Testis (tissue), 3 donors: ENCODE measurements around the gene PEX16. TPM values are rescaled to one million over a fixed set of nuclear protein-coding genes. Genes with fewer than 3 reads are reported as not detected.

Experiments used
- DNase-seq: peaks from one replicate; pipeline ENCODE4 v3.0.0-alpha.2; 2019
- H3K27ac ChIP-seq, 2 donors: fragments of 200-600 bp; sonication (generic); one replicate each; pipeline ENCODE4 v1.5.1; 2019
- H3K27me3 ChIP-seq: fragments of 200-600 bp; sonication (generic); one replicate; pipeline ENCODE4 v1.5.1; 2019
- H3K36me3 ChIP-seq: fragments of 200-600 bp; sonication (generic); one replicate; pipeline ENCODE4 v1.5.1; 2017; ENCODE audit warnings: low read depth; ENCODE audit errors: missing control alignments
- H3K4me1 ChIP-seq: fragments of 200-600 bp; sonication (generic); one replicate; pipeline ENCODE4 v1.5.1; 2019
- H3K4me3 ChIP-seq, 2 donors: fragments of 200-600 bp; sonication (generic); one replicate each; pipeline ENCODE4 v1.5.1; 2017 to 2019
- H3K9me3 ChIP-seq: fragments of 200-600 bp; sonication (generic); one replicate; pipeline ENCODE4 v1.5.1; 2017
- POLR2A ChIP-seq: fragments of 450-650 bp; IDR thresholded peaks from one replicate; pipeline ENCODE4 v1.6.1; 2017; ENCODE audit warnings: antibody characterized with exemption, mild to moderate bottlenecking, moderate library complexity
- WGBS, 2 donors: methylation state at CpG; one replicate each; pipeline ENCODE4 v1.1.5; 2018; 5-methylcytosine and 5-hydroxymethylcytosine counted together
- intact Hi-C: fragments of 100-400 bp; cut with DNase I; formaldehyde crosslinking; loops from one replicate; pipeline ENCODE4 v1.15.1; 2023; ENCODE audit warnings: low total_unique reads
- polyA plus RNA-seq: library from polyadenylated mRNA; stranded (reverse); fragments of 350-450 nt; fragmentation: Illumina TruSeq; extraction: RNeasy Lipid Tissue Mini Kit (QIAGEN cat#74804); gene quantifications from one replicate; pipeline ENCODE4 v1.2.3, GENCODE V29; 2014; ENCODE audit warnings: low read depth, low replicate concordance; ENCODE audit not compliant: insufficient read depth
- total RNA-seq, 2 donors: library from RNA; depleted of rRNA; stranded (reverse); fragments of >200 nt; gene quantifications; one replicate each; pipeline ENCODE4 v1.2.3, GENCODE V29; 2016
- TF ChIP-seq, protein P1 (sequence below), 3 experiments: fragments of 450-650 bp in 2 of 3; fragments of 200-600 bp in 1 of 3; sonication (generic) in 1 of 3; IDR thresholded peaks; one replicate each; pipeline ENCODE4 v1.5.1; 2016 to 2019; ENCODE audit warnings: antibody characterized with exemption in 3 of 3, mild to moderate bottlenecking in 2 of 3, moderate library complexity in 1 of 3

The PEX16 gene
- total and polyA plus RNA-seq, 3 donors from 2014 or later, result 40.2 to 42.0 (median 41.4) TPM

DNA sequence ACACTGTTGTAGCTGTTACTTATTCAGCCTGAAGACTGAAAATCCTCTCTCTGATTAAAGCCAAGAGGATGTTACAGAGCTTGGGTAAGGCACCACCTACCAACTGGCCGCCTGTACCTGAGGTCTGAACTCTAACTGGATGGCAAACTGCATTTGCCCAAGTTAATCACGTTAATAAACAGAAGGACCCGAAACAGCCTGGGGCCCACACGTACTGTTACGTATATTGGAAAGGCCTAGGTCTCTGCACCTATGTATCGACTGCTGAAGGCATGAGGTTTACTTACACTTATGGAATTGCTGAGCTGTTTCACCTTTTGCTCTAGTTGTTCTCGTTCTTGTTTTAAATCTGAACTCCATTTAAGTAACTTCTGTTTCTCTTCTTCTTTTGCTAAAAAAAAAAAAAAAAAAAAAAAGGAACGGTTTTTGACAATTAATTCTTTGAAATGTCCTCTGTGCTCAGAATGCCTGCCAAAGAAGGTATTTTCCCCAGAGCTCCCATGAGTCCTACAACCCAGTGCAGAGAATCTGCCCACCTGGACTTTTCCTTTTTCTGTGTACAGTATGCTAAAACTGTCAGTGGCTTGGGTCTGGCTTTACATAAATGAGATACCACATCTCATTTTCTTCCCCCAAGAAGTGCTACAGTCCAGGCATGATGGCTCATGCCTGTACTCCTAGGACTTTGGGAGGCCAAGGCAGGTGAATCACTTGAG, 17.8 kb upstream of the PEX16 start:
- no peaks in the 10 kb centered on the region for H3K27me3 ChIP-seq
- no peaks in the 10 kb centered on the region for H3K9me3 ChIP-seq
- no peaks in the 10 kb centered on the region for H3K4me1 ChIP-seq
- H3K27ac ChIP-seq, result no peak overlapping the region
- intact Hi-C loops, result no loop called here
- no peak for DNase-seq
- H3K4me3 ChIP-seq, result no peak overlapping the region
- WGBS, 2 donors, result 87 to 89% methylated on average over 8 of the region's 8 CpGs
- TF ChIP-seq, protein P1, sequence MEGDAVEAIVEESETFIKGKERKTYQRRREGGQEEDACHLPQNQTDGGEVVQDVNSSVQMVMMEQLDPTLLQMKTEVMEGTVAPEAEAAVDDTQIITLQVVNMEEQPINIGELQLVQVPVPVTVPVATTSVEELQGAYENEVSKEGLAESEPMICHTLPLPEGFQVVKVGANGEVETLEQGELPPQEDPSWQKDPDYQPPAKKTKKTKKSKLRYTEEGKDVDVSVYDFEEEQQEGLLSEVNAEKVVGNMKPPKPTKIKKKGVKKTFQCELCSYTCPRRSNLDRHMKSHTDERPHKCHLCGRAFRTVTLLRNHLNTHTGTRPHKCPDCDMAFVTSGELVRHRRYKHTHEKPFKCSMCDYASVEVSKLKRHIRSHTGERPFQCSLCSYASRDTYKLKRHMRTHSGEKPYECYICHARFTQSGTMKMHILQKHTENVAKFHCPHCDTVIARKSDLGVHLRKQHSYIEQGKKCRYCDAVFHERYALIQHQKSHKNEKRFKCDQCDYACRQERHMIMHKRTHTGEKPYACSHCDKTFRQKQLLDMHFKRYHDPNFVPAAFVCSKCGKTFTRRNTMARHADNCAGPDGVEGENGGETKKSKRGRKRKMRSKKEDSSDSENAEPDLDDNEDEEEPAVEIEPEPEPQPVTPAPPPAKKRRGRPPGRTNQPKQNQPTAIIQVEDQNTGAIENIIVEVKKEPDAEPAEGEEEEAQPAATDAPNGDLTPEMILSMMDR (IDR thresholded peaks at IDR 0.05), result no peak
- no peak for TF ChIP-seq POLR2A
- no peaks in the 10 kb centered on the region for H3K36me3 ChIP-seq

DNA sequence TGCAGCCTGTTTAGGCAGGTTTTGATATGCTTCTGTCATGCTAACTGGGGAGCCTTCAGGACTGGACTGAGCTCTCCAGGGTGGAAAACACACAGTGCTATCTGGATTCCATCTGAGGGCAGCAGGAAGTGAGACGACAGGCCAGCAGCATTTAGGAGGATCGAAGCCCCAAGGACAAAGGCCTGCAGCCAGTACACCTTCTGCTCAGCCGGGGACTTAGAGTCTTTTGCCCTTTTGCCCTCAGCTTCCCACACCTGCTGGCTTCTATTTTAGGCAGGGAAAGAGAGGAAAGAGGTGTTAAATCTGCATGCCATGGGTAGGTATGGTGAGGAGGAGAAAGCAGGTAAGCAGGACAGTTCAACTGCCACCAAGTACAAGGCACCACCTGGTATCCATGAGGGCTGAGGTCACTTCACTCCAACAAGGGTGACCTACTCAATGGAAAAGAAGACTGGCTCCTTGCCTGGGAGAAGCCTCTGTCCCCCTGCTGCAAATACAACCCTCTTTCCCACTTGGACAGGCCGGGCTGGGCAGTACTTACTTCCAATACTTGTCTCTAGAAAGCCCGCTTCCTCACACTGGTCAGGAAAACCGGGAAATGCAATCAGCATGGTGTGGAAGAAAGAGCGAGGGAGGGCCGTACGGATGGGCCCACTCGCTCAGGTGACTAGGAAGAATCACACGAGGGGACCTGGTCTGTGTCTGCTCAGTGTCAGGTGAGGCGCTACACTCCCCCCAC, 17.1 kb upstream of the PEX16 start:
- no peaks in the 10 kb centered on the region for H3K27me3 ChIP-seq
- TF ChIP-seq POLR2A, result no peak
- TF ChIP-seq, protein P1 (IDR thresholded peaks at IDR 0.05), result no peak
- no peak for DNase-seq
- WGBS, 2 donors, result 77 to 83% methylated on average over 12 of the region's 12 CpGs
- no peak overlapping the region for H3K27ac ChIP-seq
- no peaks in the 10 kb centered on the region for H3K36me3 ChIP-seq
- H3K4me1 ChIP-seq, result no peaks in the 10 kb centered on the region
- no peaks in the 10 kb centered on the region for H3K9me3 ChIP-seq
- intact Hi-C loops, result no loop called here
- no peak overlapping the region for H3K4me3 ChIP-seq

DNA sequence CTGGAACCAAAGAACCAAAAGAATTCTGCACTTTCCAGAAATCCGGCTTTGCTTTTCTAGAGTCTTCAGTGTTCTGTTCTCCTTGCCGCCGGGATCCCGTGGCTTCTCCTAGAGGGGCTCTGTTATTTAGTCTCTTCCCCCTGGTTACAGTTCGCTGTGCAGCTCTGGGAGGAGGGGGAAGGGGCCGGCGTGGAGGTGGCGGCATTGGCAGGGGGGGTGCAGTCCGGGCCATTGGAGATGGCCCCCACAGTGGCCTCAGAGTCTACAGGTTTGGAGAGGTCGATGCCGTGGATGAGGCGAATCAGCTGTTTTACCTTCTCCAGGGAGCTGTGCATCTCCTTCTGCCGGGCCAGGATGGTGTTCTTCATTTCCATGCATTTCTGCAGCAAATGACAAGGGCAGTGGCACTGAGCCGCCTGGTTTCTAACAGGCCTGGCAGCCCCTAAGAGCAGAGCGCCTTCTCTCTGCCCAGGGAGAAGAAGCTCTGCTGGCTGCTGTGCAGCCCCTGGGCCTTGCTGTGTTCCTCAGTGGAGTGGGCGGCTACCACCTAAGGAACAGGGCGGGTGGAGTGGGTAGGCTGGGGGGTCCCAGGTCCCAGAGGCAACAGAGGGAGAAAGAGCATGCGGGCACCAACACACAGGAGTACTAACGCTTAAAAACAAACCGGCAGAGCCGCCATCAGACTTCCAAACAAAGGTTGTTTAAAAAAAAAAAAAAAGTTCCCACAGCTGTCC, 16.3 kb upstream of the PEX16 start:
- Histone ChIP-seq H3K4me3 (no peak overlapping the region), H3K4me1 (no peaks in the 10 kb centered on the region), H3K27me3 (no peaks in the 10 kb centered on the region), H3K9me3 (no peaks in the 10 kb centered on the region), H3K36me3 (no peaks in the 10 kb centered on the region), H3K27ac (no peak overlapping the region)
- WGBS, 2 donors, result 86 to 92% methylated on average over 21 of the region's 21 CpGs
- TF ChIP-seq, protein P1 (IDR thresholded peaks at IDR 0.05), result no peak
- no peak for TF ChIP-seq POLR2A
- intact Hi-C loops, result no loop called here
- no peak for DNase-seq

DNA sequence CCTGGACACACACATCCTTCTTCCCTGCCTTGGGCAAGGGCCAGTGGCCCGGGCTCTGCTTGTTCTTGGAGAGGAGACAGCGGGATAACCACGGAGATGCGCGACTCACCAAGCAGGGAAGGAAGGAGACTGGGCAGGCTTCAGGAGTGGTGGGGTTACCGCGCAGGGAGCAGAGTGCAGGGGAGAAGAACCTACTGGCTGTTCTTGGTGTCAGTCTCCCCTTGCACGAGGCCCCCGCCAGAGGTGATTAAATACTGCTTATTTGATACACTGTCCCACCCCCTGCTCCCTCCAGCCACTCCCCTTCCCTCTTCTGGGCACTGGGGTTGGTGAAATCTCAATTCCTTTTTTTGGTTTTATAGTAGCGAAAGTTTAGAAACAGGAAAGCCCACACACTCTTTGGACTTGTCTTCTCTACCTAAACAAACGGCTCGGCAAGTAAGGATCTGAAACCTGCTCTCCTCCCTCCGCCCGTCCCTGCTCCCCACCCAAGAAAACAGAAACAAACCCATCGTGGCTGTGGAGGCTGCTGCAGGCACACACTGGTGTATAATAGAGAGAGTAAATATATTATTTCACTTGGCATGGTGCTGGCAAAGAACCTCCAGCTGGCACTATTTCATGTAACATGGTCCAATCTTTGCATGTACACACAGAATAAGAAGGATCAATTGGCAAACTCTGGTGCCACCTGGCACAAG, 15.6 kb upstream of the PEX16 start:
- TF ChIP-seq, protein P1 (IDR thresholded peaks at IDR 0.05), result no peak
- TF ChIP-seq POLR2A, result no peak
- no peaks in the 10 kb centered on the region for H3K9me3 ChIP-seq
- H3K27ac ChIP-seq, result no peak overlapping the region
- H3K27me3 ChIP-seq, result no peaks in the 10 kb centered on the region
- no peaks in the 10 kb centered on the region for H3K4me1 ChIP-seq
- intact Hi-C loops, result no loop called here
- WGBS, 2 donors, result 53 to 66% methylated on average over 15 of the region's 15 CpGs
- DNase-seq, result no peak
- no peak overlapping the region for H3K4me3 ChIP-seq
- no peaks in the 10 kb centered on the region for H3K36me3 ChIP-seq
